ENCODE measurements around the gene MLYCD. TPM values are rescaled to one million over a fixed set of nuclear protein-coding genes. Genes with fewer than 3 reads are reported as not detected.
"Not testable (repeated sequence)": the region's sequence is repeated elsewhere in the genome, so short reads cannot be mapped to it uniquely, and the experiment has no call there.

Gene MLYCD
- total RNA-seq, 2 donors from 2014 or later, result 8.7 to 9.8 TPM

DNA sequence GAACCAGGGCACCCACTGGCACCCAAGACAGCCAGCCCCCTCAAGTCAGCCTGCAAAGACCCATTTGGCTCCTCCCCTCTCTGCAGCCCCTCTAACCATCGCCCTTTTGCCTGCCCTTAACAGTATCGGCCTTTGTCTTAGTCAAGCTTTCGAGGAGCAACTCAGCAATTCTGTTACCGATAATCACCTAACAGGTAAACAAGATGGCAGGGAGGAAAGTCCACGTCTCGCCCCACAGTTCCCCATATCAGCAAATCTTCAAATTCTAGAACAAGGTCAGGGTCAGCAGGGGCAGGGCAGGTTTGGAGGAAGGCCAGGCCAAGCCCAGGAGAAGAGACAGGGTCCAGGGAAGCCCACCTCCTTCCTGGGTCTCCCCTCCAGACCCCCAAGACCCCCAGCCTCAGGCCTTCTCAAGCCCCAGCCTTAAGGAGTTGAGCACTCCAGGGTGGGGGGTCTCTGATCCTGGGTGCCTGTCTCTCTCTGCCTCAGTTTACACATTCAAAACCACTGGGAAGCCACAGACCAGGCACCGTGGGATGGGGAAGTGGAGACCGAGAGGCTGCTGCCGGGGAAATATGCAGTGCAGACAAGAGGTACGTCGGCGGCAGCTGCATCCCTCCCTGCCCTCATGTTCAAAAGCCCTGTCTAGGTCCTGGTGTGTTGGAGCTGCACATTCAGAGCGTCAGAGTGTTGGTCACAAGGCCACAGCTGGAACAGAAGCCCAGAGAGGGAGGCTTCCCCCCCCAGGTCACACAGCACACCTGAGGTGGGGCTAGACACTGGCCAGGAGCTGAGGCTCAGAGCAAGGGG lies 50.2 kb downstream of the MLYCD start:
- DNase-seq, result no peak
- intact Hi-C loops (cut with DNase I, micrococcal nuclease), result no loop called here
- no peak for ATAC-seq

DNA sequence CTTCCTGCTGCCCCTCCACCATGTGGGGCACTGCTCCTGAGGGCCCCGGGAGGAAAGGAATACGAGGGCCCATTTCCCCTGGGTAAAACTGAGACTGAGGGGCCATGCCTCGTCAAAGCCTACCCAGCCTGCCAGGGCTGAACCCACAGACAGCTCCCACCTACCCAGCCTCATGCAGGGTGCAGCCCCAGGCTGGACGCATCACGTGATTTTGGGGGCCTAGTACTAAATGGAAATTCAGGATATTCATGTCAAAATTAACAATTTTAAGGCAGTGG lies 50.7 kb downstream of the MLYCD start:
- ATAC-seq (no peak), DNase-seq (no peak)
- intact Hi-C loops (cut with DNase I, micrococcal nuclease), result no loop called here

DNA sequence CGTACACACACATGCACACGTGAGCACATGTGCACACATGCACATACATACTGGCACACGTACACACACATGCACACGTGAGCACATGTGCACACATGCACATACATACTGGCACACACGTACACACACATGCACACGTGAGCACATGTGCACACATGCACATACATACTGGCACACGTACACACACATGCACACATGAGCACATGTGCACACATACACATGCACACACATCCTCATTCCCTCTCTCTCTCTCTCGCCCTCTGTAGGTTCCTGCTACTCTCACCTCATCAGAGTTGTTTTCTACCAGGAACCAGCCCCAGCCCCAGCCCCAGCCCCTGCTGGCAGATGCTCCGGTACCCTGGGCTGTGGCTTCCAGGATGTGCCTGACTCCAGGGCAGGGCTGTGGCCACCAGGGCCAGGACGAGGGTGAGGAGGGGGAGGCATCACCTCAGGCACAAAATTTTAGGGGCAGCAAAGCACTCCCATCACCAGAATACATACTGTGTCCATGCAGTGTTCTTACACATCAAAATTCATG lies 52.0 kb downstream of the MLYCD start:
- intact Hi-C loops (cut with DNase I, micrococcal nuclease); DNase-seq; ATAC-seq: not testable (repeated sequence)

DNA sequence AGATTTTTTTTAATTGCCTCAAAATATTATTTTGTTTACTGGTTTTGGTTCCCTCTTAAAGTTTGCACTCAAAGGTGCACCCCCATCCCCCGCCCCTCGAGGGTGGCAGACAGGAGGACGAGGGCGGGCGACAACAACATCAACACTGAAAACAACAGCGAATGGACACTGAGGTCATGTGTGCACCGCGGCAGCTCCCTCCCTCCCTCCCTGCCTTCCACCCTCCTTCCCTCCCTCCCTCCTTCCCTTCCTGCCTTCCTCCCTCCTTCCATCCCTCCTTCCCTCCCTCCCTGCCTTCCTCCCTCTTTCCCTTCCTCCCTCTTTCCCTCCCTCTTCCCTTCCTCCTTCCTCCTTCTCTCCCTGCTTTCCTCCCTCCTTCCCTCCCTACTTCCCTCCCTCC lies 52.6 kb downstream of the MLYCD start:
- intact Hi-C loops (cut with DNase I, micrococcal nuclease), result no loop called here
- ATAC-seq (no peak), DNase-seq (no peak)

DNA sequence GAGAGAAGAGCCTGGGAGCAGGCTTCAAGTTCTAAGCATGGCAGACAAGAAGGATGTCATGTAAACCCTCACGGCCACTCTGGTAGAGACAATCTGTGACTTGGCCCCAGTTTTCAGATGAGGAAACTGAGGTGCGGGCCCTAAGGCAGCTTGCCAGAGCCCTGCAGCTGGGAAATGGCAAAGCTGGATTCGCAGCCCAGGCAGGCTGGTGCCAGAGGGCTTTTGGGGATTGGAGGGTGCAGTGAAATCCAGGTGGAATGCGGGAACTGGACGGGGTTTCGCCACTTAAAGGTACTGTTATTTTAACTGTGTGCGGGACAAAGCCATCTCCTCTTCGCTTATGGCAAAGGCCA lies 53.6 kb downstream of the MLYCD start:
- intact Hi-C loops (cut with DNase I, micrococcal nuclease), result no loop called here
- DNase-seq (no peak), ATAC-seq (no peak)

DNA sequence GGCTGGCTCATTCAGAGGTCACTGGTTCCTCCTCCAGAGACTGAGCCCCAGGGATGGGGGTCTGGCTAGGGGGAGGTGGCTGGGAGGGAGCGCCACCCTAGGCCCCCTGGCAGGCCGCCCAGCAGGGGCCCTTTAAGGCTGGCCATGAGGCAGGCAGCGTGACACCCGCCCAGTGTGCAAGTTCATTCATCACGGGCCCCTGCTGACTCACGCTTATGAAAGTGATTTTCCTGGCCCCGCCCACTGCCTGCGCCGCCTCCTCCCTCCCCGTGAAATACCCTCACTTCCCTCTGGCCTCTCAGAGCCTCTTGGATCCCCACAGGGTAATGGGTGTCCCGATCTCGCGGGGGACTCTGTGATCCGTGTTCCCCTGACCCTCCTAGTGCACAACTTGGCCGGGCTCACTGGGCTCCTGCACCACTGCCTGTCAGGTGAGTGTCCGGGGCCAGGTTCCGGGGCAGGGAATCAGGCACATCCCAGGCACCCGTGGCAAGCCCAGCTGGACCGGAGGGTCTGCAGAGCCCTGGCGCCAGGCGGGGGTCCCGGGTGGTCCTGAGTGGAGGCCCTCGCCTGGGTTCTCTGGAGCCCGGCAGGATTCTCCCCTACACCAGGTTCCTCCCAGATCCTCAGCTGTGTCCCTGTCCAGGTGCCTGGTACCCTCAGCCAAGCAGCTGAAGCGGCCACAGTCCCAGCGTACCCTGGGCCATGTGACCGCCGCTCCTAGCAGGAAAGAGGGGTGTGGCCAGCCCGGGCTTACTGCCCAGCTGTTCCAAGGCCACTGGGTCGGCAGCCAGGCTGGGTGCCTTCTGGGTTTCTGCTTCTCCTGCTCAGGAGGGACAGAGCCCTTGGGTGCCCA lies 54.3 kb downstream of the MLYCD start, which contains the start of gene OSGIN1:
OSGIN1 (plus strand) TSS at position 301 of the 856 bp plus-strand sequence. CDS start 4,432 bp downstream, outside the sequence.
- DNase-seq (peak; percentile 95 to 96), ATAC-seq (peak; percentile 87)
- intact Hi-C loops (cut with DNase I, micrococcal nuclease), result no loop called here

DNA sequence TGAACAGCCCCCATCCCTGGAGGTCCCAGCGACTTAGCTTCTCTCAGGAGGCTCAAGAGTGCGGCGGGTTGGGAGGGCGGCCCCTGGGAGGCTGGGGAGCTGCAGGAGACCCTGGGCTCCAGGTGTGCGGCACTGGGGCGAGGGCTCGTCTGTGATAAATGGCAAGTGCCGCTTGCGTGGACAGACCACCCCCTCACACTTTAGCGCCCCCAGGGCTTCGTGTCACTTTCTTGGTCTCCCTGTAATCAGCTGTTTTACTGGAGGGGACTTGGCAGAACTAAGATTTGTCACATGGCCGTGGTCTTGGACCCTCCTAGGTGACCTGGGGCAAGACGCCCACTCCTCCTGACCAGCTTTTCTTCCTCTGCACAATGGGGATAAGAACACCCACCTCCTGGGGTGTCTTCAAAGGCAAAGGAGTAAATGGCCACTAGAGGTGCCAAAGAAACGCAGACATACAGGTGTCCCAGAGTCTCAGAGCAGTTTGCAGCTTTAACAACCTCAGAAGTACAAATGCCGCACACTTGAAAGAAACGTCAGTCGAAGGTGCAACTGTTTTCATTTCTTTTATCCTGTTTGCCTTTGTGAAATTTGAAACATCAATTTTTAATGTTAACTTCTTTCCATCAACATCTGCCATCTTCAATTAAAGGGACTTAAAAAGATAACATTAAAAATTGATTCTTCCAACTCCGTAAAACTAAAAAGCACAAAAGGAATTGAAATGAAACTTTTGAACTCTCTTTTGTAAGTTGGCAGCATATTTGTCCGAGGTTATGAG lies 55.1 kb downstream of the MLYCD start:
- peak in 1 of 2 donors; percentile 47 for DNase-seq
- peak; percentile 62 for ATAC-seq
- intact Hi-C loops (cut with DNase I, micrococcal nuclease), result no loop called here

DNA sequence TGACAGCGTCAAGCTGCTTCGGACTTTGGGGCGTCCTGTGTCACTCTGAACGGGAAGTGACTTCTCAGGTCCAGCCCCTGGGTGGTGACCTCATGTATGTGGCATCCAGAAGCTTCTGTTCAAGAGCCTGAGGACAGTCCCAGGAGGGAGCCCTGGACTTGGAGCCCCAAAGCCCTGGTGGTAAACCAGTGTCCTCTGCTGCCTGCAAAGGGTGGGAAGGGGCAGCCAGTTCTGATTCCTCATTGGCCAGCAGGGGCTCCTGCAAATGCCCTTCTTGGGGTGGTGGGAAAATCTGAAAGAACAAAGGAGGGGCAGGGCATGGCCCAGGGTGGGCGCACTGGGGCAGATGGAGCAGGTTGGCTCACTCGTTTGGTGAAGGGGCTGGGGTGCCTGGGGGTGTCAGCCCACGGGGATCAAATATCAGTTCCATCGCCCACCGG lies 55.7 kb downstream of the MLYCD start:
- DNase-seq (peak; percentile 62 to 84), ATAC-seq (peak; percentile 56)
- intact Hi-C loops (cut with DNase I, micrococcal nuclease), result no loop called here

DNA sequence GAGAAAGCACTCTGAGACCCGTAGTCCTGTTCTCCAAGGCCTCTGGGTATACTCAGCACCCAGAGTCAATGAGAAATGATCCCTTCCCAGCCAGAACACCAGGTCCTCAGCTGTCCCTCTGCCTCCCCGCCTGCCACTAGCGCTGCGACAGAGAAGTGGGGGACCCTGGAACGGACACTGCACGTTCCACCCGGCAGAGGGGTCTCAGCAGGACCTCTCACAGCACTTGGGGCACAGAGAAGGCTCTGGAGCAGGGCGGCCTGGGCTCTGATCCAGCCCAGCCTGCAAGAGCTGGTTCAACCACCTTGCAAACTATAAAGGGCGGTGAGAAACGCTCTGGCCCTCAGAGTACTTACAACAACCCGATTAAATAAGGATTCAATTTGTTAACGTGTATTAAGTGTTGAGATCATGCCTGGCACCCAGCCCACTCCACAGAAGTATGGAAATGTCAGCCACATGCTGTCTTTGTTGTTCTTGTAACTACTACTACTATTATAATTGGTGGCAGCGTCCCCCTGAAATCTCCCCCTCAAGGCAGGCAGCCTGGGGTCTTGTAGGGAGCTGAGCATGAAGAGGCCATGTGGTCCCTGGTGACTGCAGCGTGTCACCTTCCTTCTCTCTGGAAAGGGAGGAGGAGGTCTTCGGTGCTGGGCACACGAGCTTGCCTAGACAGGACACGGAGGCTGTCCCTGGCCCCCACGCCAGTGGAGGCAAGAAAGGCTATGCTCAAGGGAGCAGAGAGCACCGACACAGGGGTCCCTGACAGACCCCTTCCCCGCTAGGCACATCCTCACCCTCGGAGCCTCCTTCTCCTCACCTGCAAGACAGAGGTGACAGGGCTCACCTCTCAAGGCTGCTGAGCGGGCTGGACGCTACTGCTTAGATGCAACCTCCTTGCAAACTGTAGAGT lies 56.6 kb downstream of the MLYCD start:
- DNase-seq, result no peak
- intact Hi-C loops (cut with DNase I, micrococcal nuclease), result no loop called here
- ATAC-seq, result no peak

DNA sequence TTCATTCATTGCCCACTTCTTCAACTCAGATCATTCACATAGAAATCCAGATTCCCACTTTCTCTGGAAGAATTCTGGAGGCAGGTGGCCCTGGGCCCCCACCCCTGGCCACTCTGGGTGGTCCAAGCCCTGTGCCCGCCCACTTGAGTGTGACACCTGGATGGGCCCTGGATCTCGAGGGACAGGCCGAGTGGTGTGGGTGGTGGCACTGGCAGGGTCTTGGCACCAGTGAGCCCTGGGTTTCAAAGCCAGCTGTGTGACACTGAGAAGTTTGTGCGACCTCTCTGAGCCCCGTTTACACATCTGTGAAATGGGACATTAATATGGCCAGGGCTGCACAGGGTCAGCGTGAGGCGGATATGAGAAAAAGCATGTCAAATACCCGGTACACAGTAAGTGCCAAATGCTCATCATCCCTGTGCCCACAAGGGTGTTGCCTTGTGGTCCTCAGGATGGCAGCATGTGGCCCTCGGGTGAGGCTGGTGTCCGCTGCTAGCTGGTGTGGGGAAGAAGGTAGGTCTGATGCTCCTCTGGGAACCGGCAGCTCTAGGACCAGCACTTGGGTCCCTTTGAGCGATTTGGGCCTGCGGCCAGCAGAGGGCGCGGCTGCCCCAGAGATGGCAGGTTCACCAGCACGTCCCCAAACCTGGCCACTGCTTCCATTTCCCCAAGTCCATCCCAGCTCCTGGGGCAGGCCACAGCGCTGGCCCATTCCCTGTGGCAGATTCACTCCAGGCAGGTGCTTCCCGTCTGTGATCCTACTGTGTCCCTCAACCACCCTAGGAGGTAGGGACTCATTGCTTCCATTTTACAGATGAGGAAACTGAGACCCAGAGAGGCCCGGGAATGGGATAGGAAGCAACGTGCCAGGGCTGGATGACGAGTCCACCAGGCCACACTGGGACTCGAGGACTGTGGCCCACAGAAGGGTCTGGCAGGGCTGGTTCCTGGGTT lies 57.7 kb downstream of the MLYCD start:
- DNase-seq (peak; percentile 70 to 84), ATAC-seq (no peak)
- intact Hi-C loops (cut with DNase I, micrococcal nuclease), result no loop called here

DNA sequence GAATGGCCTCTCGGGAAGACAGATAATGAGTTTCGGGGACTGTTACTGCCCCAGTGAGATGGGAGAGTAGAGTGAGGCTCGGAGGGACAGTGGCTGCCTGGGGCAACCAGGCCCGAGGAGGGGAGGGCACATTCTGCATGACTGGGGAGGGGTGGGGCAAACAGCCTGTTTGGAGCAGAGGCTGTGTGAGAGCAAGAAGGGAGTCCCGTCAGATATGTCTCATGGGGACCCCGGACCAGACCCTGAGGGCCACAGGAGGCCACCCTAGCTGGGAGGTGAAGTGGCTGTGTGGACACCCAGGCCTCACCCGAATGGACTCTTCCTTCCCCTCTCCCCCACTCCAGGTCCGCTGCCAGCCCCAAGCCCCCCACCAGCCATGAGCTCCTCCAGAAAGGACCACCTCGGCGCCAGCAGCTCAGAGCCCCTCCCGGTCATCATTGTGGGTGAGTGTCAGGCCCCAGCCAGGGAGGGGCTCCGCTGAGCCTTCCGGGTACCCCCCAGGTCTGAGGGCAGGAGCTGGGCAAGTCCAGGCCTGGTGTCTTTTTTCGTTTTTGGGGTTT lies 58.5 kb downstream of the MLYCD start:
- no peak for DNase-seq
- intact Hi-C loops (cut with DNase I, micrococcal nuclease), result no loop called here
- ATAC-seq, result no peak

DNA sequence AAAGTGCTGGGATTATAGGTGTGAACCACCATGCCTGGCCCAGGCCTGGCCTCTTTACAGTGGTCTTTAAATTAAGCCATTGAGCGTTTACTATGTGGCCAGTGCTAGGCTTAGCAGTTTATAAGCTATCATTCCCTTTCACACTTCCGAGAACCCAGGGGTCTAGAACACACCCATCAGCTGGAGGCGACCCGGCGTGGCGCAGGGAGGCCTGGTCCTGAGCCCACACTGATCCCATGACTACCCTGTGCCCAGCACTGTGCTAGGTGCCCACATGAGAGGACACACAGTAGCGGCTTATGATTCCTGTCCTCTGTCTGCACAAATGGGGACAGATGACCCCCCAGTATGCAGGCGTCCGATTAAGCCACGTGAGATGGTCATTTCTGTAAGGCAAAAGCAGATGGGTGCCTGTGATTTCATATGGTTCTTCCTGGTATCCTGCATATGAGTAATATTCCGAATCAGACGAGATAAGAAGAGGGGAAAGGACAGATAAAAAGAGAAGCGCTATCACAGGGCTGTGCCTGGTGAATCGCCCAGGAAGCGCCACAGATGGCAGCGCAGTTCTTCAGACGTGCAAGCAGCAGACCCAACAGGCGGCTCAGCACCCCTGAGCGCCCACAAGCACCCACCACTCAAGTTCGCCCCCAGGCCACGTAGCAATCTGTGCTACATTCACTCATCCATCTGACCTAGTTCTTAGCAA lies 59.4 kb downstream of the MLYCD start:
- ATAC-seq (no peak), DNase-seq (no peak)
- intact Hi-C loops (cut with DNase I, micrococcal nuclease), result no loop called here

DNA sequence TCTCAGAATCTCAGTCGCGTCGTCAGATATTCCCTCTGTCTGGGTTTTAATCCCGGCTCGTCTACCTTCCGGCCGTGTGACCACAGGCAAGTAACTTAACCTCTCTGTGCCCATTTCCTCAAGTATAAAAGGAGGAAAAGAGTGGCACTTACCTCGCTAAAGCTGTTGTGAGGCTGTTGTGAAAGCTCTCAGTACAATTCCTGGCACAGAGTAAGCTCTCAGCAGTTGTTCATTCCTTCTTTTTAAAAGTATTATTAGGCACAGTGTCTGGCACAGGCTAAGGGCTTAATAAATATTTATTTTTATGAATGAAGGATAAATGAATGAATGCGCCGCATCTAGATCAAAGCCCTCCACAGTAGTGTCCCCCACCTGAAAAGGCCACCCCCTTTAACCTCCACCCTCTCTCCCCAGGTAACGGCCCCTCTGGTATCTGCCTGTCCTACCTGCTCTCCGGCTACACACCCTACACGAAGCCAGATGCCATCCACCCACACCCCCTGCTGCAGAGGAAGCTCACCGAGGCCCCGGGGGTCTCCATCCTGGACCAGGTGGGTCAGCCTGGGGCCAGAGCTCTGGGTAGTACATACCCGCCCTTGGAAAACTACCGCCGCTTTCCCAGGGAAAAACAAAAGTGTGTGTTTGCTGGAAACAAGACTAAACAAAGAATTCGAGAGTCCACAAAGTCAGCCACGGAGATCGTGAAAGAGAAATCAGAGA lies 60.1 kb downstream of the MLYCD start:
- DNase-seq (no peak), ATAC-seq (no peak)
- intact Hi-C loops (cut with DNase I, micrococcal nuclease), result no loop called here

DNA sequence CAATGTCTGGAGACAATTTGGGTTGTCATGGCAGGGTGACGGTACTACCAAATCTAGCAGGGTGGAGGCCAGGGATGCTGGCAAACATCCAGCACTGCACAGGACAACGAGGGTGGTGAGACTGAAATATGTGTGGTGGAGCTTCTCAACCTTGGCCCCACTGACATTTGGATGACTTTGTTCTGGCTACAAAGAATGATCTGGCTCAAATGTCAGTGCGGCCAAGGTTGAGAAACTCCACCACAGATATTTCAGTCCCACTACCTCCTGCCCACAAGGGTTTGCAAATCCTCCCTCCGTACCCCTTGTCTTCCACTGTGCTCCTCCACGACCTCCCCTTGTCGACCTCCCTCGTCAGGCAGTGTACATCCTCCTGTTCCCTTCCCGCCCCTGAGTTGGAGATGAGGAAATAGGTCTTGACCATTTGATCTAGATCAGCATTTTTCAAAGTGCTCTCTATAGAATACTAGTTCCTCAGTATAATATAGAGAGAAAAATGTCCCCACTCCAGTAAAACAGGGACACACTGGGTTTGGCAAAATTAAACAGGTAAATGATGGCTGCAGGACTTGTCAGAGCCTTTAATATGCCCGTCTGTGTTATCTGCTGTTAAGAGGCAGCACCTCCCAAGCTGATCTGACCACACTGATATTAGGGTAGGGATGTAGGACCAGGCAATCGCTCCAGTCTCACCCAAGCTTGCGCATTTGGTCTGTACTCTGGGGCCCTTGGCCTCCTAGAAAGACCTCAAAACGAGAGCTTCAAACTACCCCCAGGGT lies 60.9 kb downstream of the MLYCD start:
- no peak for DNase-seq
- intact Hi-C loops (cut with DNase I, micrococcal nuclease), result loop anchor here in 1 of 2 donors (10.0 kb wide), 1 partner anchor 105 kb away; no protein-coding TSS in a partner anchor
- ATAC-seq, result no peak

Data from left colon (tissue), 2 donors.